GM18511 (cell line): ENCODE data around the gene JARID2.
"Not testable (repeated sequence)": the region's sequence is repeated elsewhere in the genome, so short reads cannot be mapped to it uniquely, and the experiment has no call there.

Experiments used
- ATAC-seq: cut with Tn5 transposase; IDR thresholded peaks from one replicate; pipeline ENCODE4 v1.9.1; 2021; ENCODE audit warnings: mild to moderate bottlenecking, moderate library complexity; ENCODE audit not compliant: unreplicated experiment

JARID2 gene

GRCh38 chr6:15527838-15528617 is 282.2 kb downstream of the JARID2 start:
- ATAC-seq, result no peak

- ATAC-seq, result no peak
Measured at GRCh38 chr6:15528870-15529269, 283.0 kb downstream of the JARID2 start.

GRCh38 chr6:15530411-15530810 is 284.5 kb downstream of the JARID2 start:
- ATAC-seq, result no peak

- ATAC-seq, result no peak
Measured at GRCh38 chr6:15531973-15532372, 286.1 kb downstream of the JARID2 start.

- ATAC-seq, result no peak
Measured at GRCh38 chr6:15533379-15534026, 287.6 kb downstream of the JARID2 start.

GRCh38 chr6:15534974-15535373 is 289.1 kb downstream of the JARID2 start:
- no peak for ATAC-seq

- ATAC-seq, result no peak
Measured at GRCh38 chr6:15535495-15536197, 289.8 kb downstream of the JARID2 start.

- ATAC-seq, result no peak
Measured at GRCh38 chr6:15536198-15536955, 290.5 kb downstream of the JARID2 start.

GRCh38 chr6:15538106-15538505 is 292.2 kb downstream of the JARID2 start:
- no peak for ATAC-seq

GRCh38 chr6:15538766-15539495 is 293.1 kb downstream of the JARID2 start:
- ATAC-seq, result no peak

- no peak for ATAC-seq
Measured at GRCh38 chr6:15539722-15540270, 293.9 kb downstream of the JARID2 start.

GRCh38 chr6:15543332-15543917 is 297.6 kb downstream of the JARID2 start:
- not testable (repeated sequence) for ATAC-seq

- ATAC-seq, result no peak
Measured at GRCh38 chr6:15544321-15544900, 298.5 kb downstream of the JARID2 start.

GRCh38 chr6:15546591-15546990 is 300.7 kb downstream of the JARID2 start:
- no peak for ATAC-seq

GRCh38 chr6:15547400-15547799 is 301.5 kb downstream of the JARID2 start:
- no peak for ATAC-seq

GRCh38 chr6:15549371-15549770 is 303.5 kb downstream of the JARID2 start:
- ATAC-seq, result no peak

GRCh38 chr6:15550546-15551123 is 304.8 kb downstream of the JARID2 start:
- ATAC-seq, result no peak

GRCh38 chr6:15551262-15551661 is 305.4 kb downstream of the JARID2 start:
- no peak for ATAC-seq

- ATAC-seq, result no peak
Measured at GRCh38 chr6:15551798-15552197, 305.9 kb downstream of the JARID2 start.
